IPS-20b (cell line): ENCODE measurements around the gene CNPY1.

Experiments used
- H3K27ac ChIP-seq: one replicate; pipeline ENCODE4 v1.5.1; 2013; ENCODE audit warnings: low read length
- H3K27me3 ChIP-seq: 2 replicates; pipeline ENCODE4 v1.6.1; 2013; ENCODE audit warnings: mild to moderate bottlenecking, low read length, inconsistent platforms; ENCODE audit not compliant: insufficient read depth
- H3K36me3 ChIP-seq: 2 replicates; pipeline ENCODE4 v1.6.1; 2013; ENCODE audit warnings: low read depth, mild to moderate bottlenecking, inconsistent platforms, low read length, moderate library complexity; ENCODE audit not compliant: insufficient read depth
- H3K4me1 ChIP-seq: 2 replicates; pipeline ENCODE4 v1.6.1; 2013; ENCODE audit warnings: mild to moderate bottlenecking, control low read depth, inconsistent platforms, low read length, moderate library complexity; ENCODE audit not compliant: insufficient read depth
- H3K4me3 ChIP-seq: 2 replicates; pipeline ENCODE4 v1.5.1; 2013; ENCODE audit warnings: mild to moderate bottlenecking, low read length, inconsistent platforms
- H3K9ac ChIP-seq: 2 replicates; pipeline ENCODE4 v1.6.1; 2013; ENCODE audit warnings: low read depth, mild to moderate bottlenecking, inconsistent platforms, low read length, moderate library complexity
- H3K9me3 ChIP-seq: 2 replicates; pipeline ENCODE4 v1.6.1; 2013; ENCODE audit warnings: mild to moderate bottlenecking, low read depth, low read length, inconsistent platforms; ENCODE audit not compliant: insufficient read depth

Gene CNPY1

GRCh38 chr7:155464183-155464582, 82.2 kb downstream of the CNPY1 start:
- peaks cover 8% of the 10 kb centered on the region for H3K9me3 ChIP-seq
- H3K36me3 ChIP-seq: no peaks in the 10 kb centered on the region
- no peak overlapping the region for H3K27ac ChIP-seq
- no peaks in the 10 kb centered on the region for H3K4me1 ChIP-seq
- H3K4me3 ChIP-seq: no peak overlapping the region
- no peak overlapping the region for H3K9ac ChIP-seq
- peaks cover 100% of the 10 kb centered on the region for H3K27me3 ChIP-seq

- H3K4me1 ChIP-seq: no peaks in the 10 kb centered on the region
- H3K9ac ChIP-seq: no peak overlapping the region
- H3K4me3 ChIP-seq: no peak overlapping the region
- H3K27ac ChIP-seq: no peak overlapping the region
- H3K36me3 ChIP-seq: no peaks in the 10 kb centered on the region
- H3K27me3 ChIP-seq: peaks cover 100% of the 10 kb centered on the region
- peaks cover 8% of the 10 kb centered on the region for H3K9me3 ChIP-seq
Observed at GRCh38 chr7:155463114-155463811, 83.1 kb downstream of the CNPY1 start.

DNA sequence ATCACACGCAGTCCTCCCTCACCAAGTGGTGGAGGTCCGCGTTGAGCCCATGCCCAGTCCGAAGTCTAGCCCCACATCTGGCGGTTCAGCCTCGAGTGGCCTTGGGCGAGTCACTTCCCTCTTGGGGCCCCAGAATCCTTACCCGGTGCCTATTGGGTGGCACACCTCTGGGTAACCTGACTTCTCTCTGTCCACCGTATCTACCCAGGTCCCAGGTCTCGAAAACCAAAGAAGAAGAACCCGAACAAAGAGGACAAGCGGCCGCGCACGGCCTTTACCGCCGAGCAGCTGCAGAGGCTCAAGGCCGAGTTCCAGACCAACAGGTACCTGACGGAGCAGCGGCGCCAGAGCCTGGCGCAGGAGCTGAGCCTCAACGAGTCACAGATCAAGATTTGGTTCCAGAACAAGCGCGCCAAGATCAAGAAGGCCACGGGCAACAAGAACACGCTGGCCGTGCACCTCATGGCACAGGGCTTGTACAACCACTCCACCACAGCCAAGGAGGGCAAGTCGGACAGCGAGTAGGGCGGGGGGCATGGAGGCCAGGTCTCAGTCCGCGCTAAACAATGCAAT, 84.1 kb downstream of the CNPY1 start:
- Histone ChIP-seq H3K27me3 (peaks cover 98% of the 10 kb centered on the region), H3K9me3 (peaks cover 8% of the 10 kb centered on the region), H3K27ac (no peak overlapping the region), H3K4me3 (no peak overlapping the region; the same call in 1 of the 2 replicates), H3K36me3 (no peaks in the 10 kb centered on the region), H3K4me1 (no peaks in the 10 kb centered on the region), H3K9ac (no peak overlapping the region)

- H3K27me3 ChIP-seq: peaks cover 98% of the 10 kb centered on the region
Observed at GRCh38 chr7:155461631-155462030, 84.7 kb downstream of the CNPY1 start.

DNA sequence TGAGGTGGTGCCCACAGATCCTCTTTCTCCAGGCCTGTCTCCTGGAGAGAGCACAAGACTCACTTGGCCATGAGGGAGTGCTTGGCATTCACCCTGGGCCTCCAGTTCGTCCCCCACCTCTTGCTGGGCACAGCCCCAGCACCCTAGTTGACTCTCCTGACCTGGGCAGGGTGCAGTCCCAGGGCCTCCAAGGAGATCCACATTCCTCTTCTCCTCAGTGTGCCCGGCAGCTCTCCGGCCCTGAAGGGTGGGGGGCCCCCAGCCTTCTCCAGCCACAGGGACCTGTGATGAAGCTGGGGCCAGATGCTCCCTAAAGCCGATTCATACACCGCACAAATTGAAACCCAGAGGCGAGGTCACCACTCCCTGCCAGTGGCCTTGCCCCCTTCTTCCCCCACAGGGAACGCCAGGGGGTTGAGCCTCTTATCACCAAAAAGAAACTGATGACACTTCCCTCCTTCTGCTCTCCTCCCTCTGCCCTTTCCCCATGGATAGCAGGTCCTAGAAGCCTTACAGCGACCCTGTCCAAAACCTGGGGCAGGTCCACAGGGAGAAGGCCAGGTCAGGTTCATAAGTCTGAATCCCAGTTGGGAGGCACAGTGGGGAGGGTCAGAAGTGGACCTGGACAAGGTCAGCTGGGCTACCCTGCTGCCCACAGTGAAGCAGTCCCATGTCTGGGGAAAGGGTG, 85.3 kb downstream of the CNPY1 start:
- H3K4me1 ChIP-seq: no peaks in the 10 kb centered on the region
- H3K36me3 ChIP-seq: no peaks in the 10 kb centered on the region
- peaks cover 98% of the 10 kb centered on the region for H3K27me3 ChIP-seq
- H3K4me3 ChIP-seq: peak overlapping the region; percentile 40; the same call in 1 of the 2 replicates
- H3K9ac ChIP-seq: no peak overlapping the region
- no peak overlapping the region for H3K27ac ChIP-seq
- H3K9me3 ChIP-seq: peaks cover 8% of the 10 kb centered on the region

More at GRCh38 chr7:155461631-155462030, 84.7 kb downstream of the CNPY1 start:
- H3K36me3 ChIP-seq: no peaks in the 10 kb centered on the region
- H3K4me1 ChIP-seq: no peaks in the 10 kb centered on the region
- peak overlapping the region; percentile 25; the same call in 1 of the 2 replicates for H3K4me3 ChIP-seq
- no peak overlapping the region for H3K9ac ChIP-seq
- no peak overlapping the region for H3K27ac ChIP-seq
- peaks cover 8% of the 10 kb centered on the region for H3K9me3 ChIP-seq

DNA sequence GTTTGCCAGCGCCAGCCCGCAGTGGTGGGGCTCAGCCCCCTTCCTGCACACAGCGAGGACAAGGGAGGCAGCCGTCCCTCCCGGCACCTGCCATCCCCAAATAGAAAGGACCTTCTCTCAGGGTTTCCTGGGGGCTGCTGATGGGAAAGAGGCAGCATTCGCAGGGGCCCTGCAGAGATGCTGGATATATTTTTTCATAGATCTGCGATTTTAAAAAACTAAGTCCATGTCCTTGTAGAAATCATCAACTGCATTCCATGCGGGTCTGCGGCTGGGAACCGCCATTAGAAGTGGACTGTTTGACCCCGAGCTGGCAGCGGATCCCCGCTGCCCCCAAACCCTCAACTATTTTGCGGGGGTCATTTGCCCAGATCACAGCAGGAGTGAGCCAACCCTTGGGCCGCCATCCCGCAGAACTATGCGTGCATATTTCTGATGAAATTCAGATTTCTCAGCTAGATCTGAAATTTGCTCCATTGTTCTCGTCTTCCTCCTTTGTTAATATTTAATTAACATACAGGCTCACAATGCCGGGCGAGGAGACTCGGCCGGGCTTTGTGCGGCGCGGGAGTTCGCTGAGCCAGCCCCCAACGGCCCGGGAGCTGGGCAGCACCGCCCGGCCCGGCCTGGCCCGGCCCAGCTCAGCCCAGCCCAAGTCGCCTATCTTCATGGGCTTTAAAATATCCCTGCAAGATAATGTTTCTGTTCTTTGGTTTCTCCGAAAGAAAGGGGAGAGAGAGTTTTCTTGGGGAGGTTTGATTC, 86.5 kb downstream of the CNPY1 start:
- H3K4me3 ChIP-seq: peak overlapping the region; percentile 46; the same call in 1 of the 2 replicates
- H3K27ac ChIP-seq: no peak overlapping the region
- no peak overlapping the region; the same call in 1 of the 2 replicates for H3K9ac ChIP-seq
- peaks cover 6% of the 10 kb centered on the region; the same call in 1 of the 2 replicates for H3K9me3 ChIP-seq
- H3K4me1 ChIP-seq: no peaks in the 10 kb centered on the region
- H3K36me3 ChIP-seq: no peaks in the 10 kb centered on the region
- H3K27me3 ChIP-seq: peaks cover 98% of the 10 kb centered on the region

DNA sequence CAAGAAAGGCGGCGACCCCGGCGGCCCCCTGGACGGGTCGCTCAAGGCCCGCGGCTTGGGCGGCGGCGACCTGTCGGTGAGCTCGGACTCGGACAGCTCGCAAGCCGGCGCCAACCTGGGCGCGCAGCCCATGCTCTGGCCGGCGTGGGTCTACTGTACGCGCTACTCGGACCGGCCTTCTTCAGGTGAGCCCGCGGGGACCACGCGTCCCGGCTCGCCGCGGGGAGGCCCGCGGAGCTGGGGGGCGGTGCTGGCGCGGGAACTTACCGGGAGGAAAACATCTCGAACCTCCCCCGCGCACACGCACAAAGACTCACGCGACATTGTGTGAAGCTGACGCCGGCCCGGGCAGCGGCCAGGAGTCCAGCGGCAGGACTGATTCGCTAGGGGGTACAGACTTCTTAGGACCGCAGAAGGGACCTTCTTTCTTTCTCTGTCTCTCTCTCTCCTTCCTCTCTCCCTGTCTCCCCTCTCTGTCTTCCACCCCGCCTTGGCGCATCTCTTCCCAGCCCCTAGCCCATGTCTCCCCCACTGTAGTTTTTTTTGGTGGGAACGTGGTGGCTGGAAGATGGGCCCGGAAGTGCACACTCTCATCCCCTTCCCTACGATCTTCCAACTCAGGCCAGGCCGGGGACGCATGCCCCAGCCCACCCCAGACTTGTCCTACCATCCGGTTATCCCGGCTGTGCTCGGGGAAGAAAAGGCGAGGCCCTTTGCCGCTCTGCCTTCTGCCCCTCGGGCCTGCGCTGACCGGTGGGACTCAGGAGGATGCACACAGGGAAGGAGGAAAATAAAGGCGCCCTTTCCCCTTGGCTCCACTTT, 87.3 kb downstream of the CNPY1 start:
- Histone ChIP-seq H3K36me3 (no peaks in the 10 kb centered on the region), H3K4me1 (no peaks in the 10 kb centered on the region), H3K27me3 (peaks cover 98% of the 10 kb centered on the region), H3K9me3 (peaks cover 6% of the 10 kb centered on the region; the same call in 1 of the 2 replicates), H3K27ac (no peak overlapping the region), H3K9ac (no peak overlapping the region), H3K4me3 (peak overlapping the region; percentile 46; the same call in 1 of the 2 replicates)

GRCh38 chr7:155458111-155458877, 88.1 kb downstream of the CNPY1 start, which contains the start of gene EN2:
EN2 (plus strand) TSS chr7:155458129; CDS start chr7:155458378, 249 bp downstream.
- peak within 1 kb of the TSS; percentile 21; the same call in 1 of the 2 replicates for H3K4me3 ChIP-seq
- no peaks in the 10 kb centered on the region for H3K4me1 ChIP-seq
- H3K9ac ChIP-seq: no peak within 1 kb of the TSS
- H3K27ac ChIP-seq: no peak within 1 kb of the TSS
- H3K36me3 ChIP-seq: no peaks in the 10 kb centered on the region
- H3K27me3 ChIP-seq: peaks cover 98% of the 10 kb centered on the region
- H3K9me3 ChIP-seq: peaks cover 6% of the 10 kb centered on the region; the same call in 1 of the 2 replicates

DNA sequence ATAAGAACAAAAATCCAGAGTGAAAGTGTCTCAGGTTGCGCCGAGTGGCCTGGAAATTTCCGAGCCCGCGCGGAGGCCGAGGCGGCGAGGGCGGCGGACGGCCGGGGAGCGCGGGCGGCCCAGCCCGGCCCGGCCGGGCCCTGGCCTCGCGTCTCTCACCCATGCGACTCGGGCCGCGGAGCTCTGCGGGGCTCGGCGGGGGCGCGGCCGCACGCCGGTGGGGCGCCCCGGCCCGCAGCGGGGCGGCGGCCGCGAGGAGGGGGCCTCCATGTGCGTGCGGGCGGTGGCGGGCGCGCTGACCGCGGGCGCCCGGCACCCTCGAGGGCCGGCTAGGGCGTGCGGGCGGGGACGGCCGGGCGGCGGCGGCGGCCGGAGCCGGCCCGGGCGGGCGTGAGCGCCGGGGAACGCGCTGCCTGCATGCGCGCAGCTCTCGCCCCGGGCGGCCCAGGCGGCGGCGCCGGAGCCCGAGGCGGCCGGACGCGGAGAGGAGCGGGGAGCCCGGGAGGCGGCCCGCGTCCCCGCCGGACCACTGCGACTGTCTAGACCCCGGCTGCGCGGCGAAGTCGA, 88.7 kb downstream of the CNPY1 start:
- Histone ChIP-seq H3K9ac (no peak overlapping the region), H3K27me3 (peaks cover 98% of the 10 kb centered on the region), H3K36me3 (no peaks in the 10 kb centered on the region), H3K4me1 (no peaks in the 10 kb centered on the region), H3K4me3 (no peak overlapping the region), H3K9me3 (peaks cover 6% of the 10 kb centered on the region; the same call in 1 of the 2 replicates), H3K27ac (no peak overlapping the region)
